ENCODE measurements around the gene SOX5. TPM values are rescaled to one million over a fixed set of nuclear protein-coding genes. Genes with fewer than 3 reads are reported as not detected.

Gene SOX5
- total and polyA plus RNA-seq, 2 of the 8 experiments (the other 6 are each of a cell fraction or from before 2014, with no cell fraction given): 2.2 to 2.6 TPM

GRCh38 chr12:23684121-23684520, 265.3 kb downstream of the SOX5 start (continued):
- TF ChIP-seq, protein P1, sequence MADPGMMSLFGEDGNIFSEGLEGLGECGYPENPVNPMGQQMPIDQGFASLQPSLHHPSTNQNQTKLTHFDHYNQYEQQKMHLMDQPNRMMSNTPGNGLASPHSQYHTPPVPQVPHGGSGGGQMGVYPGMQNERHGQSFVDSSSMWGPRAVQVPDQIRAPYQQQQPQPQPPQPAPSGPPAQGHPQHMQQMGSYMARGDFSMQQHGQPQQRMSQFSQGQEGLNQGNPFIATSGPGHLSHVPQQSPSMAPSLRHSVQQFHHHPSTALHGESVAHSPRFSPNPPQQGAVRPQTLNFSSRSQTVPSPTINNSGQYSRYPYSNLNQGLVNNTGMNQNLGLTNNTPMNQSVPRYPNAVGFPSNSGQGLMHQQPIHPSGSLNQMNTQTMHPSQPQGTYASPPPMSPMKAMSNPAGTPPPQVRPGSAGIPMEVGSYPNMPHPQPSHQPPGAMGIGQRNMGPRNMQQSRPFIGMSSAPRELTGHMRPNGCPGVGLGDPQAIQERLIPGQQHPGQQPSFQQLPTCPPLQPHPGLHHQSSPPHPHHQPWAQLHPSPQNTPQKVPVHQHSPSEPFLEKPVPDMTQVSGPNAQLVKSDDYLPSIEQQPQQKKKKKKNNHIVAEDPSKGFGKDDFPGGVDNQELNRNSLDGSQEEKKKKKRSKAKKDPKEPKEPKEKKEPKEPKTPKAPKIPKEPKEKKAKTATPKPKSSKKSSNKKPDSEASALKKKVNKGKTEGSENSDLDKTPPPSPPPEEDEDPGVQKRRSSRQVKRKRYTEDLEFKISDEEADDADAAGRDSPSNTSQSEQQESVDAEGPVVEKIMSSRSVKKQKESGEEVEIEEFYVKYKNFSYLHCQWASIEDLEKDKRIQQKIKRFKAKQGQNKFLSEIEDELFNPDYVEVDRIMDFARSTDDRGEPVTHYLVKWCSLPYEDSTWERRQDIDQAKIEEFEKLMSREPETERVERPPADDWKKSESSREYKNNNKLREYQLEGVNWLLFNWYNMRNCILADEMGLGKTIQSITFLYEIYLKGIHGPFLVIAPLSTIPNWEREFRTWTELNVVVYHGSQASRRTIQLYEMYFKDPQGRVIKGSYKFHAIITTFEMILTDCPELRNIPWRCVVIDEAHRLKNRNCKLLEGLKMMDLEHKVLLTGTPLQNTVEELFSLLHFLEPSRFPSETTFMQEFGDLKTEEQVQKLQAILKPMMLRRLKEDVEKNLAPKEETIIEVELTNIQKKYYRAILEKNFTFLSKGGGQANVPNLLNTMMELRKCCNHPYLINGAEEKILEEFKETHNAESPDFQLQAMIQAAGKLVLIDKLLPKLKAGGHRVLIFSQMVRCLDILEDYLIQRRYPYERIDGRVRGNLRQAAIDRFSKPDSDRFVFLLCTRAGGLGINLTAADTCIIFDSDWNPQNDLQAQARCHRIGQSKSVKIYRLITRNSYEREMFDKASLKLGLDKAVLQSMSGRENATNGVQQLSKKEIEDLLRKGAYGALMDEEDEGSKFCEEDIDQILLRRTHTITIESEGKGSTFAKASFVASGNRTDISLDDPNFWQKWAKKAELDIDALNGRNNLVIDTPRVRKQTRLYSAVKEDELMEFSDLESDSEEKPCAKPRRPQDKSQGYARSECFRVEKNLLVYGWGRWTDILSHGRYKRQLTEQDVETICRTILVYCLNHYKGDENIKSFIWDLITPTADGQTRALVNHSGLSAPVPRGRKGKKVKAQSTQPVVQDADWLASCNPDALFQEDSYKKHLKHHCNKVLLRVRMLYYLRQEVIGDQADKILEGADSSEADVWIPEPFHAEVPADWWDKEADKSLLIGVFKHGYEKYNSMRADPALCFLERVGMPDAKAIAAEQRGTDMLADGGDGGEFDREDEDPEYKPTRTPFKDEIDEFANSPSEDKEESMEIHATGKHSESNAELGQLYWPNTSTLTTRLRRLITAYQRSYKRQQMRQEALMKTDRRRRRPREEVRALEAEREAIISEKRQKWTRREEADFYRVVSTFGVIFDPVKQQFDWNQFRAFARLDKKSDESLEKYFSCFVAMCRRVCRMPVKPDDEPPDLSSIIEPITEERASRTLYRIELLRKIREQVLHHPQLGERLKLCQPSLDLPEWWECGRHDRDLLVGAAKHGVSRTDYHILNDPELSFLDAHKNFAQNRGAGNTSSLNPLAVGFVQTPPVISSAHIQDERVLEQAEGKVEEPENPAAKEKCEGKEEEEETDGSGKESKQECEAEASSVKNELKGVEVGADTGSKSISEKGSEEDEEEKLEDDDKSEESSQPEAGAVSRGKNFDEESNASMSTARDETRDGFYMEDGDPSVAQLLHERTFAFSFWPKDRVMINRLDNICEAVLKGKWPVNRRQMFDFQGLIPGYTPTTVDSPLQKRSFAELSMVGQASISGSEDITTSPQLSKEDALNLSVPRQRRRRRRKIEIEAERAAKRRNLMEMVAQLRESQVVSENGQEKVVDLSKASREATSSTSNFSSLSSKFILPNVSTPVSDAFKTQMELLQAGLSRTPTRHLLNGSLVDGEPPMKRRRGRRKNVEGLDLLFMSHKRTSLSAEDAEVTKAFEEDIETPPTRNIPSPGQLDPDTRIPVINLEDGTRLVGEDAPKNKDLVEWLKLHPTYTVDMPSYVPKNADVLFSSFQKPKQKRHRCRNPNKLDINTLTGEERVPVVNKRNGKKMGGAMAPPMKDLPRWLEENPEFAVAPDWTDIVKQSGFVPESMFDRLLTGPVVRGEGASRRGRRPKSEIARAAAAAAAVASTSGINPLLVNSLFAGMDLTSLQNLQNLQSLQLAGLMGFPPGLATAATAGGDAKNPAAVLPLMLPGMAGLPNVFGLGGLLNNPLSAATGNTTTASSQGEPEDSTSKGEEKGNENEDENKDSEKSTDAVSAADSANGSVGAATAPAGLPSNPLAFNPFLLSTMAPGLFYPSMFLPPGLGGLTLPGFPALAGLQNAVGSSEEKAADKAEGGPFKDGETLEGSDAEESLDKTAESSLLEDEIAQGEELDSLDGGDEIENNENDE (IDR thresholded peaks at IDR 0.05; ENCODE audit: insufficient replicate concordance, low read length): no peak
- TF ChIP-seq JUND (IDR thresholded peaks at IDR 0.05; ENCODE audit: low read length) (no peak), EGR1 (IDR thresholded peaks at IDR 0.05; ENCODE audit: borderline replicate concordance, low read depth, low read length) (no peak)
